Measurements from ENCODE around the gene CCT7.

CCT7 gene

GRCh38 chr2:73284296-73285158, 50.4 kb downstream of the CCT7 start, which contains the start of gene FBXO41:
TSS of gene FBXO41 (minus strand) at chr2:73284478. CDS start at chr2:73269630, 14,848 bp downstream.
- no peak for TF ChIP-seq GATA2 (IDR thresholded peaks at IDR 0.05; ENCODE audit: low read depth, low read length)

- TF ChIP-seq GATA2 (IDR thresholded peaks at IDR 0.05; ENCODE audit: low read depth, low read length) (no peak), GATA3 (IDR thresholded peaks at IDR 0.05; ENCODE audit: low read depth, low read length) (no peak)
Observed at GRCh38 chr2:73285159-73285739, 51.1 kb downstream of the CCT7 start.

GRCh38 chr2:73286134-73286655, 52.1 kb downstream of the CCT7 start:
- TF ChIP-seq GATA3 (IDR thresholded peaks at IDR 0.05; ENCODE audit: low read depth, low read length), result no peak
- no peak for TF ChIP-seq GATA2 (IDR thresholded peaks at IDR 0.05; ENCODE audit: low read depth, low read length)

GRCh38 chr2:73289304-73289703, 55.2 kb downstream of the CCT7 start:
- TF ChIP-seq GATA2 (IDR thresholded peaks at IDR 0.05; ENCODE audit: low read depth, low read length), result no peak
- no peak for TF ChIP-seq GATA3 (IDR thresholded peaks at IDR 0.05; ENCODE audit: low read depth, low read length)

GRCh38 chr2:73290049-73290839, 56.1 kb downstream of the CCT7 start:
- TF ChIP-seq GATA3 (IDR thresholded peaks at IDR 0.05; ENCODE audit: low read depth, low read length), result no peak
- no peak for TF ChIP-seq GATA2 (IDR thresholded peaks at IDR 0.05; ENCODE audit: low read depth, low read length)

- TF ChIP-seq GATA3 (IDR thresholded peaks at IDR 0.05; ENCODE audit: low read depth, low read length), result no peak
- TF ChIP-seq GATA2 (IDR thresholded peaks at IDR 0.05; ENCODE audit: low read depth, low read length), result no peak
Observed at GRCh38 chr2:73291093-73291460, 57.0 kb downstream of the CCT7 start.

- TF ChIP-seq GATA2 (IDR thresholded peaks at IDR 0.05; ENCODE audit: low read depth, low read length) (no peak), GATA3 (IDR thresholded peaks at IDR 0.05; ENCODE audit: low read depth, low read length) (no peak)
Observed at GRCh38 chr2:73291461-73292315, 57.6 kb downstream of the CCT7 start.

- TF ChIP-seq GATA3 (IDR thresholded peaks at IDR 0.05; ENCODE audit: low read depth, low read length), result no peak
- no peak for TF ChIP-seq GATA2 (IDR thresholded peaks at IDR 0.05; ENCODE audit: low read depth, low read length)
Observed at GRCh38 chr2:73292316-73292905, 58.3 kb downstream of the CCT7 start.

GRCh38 chr2:73292906-73293533, 58.9 kb downstream of the CCT7 start:
- TF ChIP-seq GATA2 (IDR thresholded peaks at IDR 0.05; ENCODE audit: low read depth, low read length), result no peak
- TF ChIP-seq GATA3 (IDR thresholded peaks at IDR 0.05; ENCODE audit: low read depth, low read length), result no peak

GRCh38 chr2:73293534-73294171, 59.5 kb downstream of the CCT7 start, which contains the start of gene EGR4:
TSS of gene EGR4 (minus strand) at chr2:73293548. CDS start at chr2:73293317, 231 bp downstream.
- no peak for TF ChIP-seq GATA2 (IDR thresholded peaks at IDR 0.05; ENCODE audit: low read depth, low read length)
- TF ChIP-seq GATA3 (IDR thresholded peaks at IDR 0.05; ENCODE audit: low read depth, low read length), result no peak

GRCh38 chr2:73294239-73294638, 60.1 kb downstream of the CCT7 start:
- TF ChIP-seq GATA3 (IDR thresholded peaks at IDR 0.05; ENCODE audit: low read depth, low read length) (no peak), GATA2 (IDR thresholded peaks at IDR 0.05; ENCODE audit: low read depth, low read length) (no peak)

GRCh38 chr2:73295751-73296400, 61.8 kb downstream of the CCT7 start:
- no peak for TF ChIP-seq GATA2 (IDR thresholded peaks at IDR 0.05; ENCODE audit: low read depth, low read length)

All from SH-SY5Y (cell line).